PC-3 (cell line): Measurements from ENCODE around the gene PSKH1. TPM values are rescaled to one million over a fixed set of nuclear protein-coding genes. Genes with fewer than 3 reads are reported as not detected.

Source experiments
- ATAC-seq: fragments of 200-7000 bp; cut with Tn5 transposase; 2 replicates; pipeline ENCODE4 v1.9.1; 2020; ENCODE audit warnings: mild to moderate bottlenecking, moderate library complexity
- BruUV-seq: library from RNA; stranded (reverse); fragments of 400-500 nt; replicated peaks from 2 replicates; lab custom pipeline; 2021; lab: Mats Ljungman, UMichigan
- CTCF ChIA-PET: fragments of 300-600 bp; sonication (Branson Sonifier 250); formaldehyde crosslinking; loops from one replicate; lab custom pipeline; 2022; ENCODE audit warnings: antibody characterized with exemption; lab: Charles Lee
- POLR2A ChIA-PET: fragments of 300-600 bp; sonication (Branson Sonifier 250); formaldehyde crosslinking; loops from one replicate; lab custom pipeline; 2022; ENCODE audit warnings: antibody characterized with exemption; ENCODE audit not compliant: unreplicated experiment; lab: Charles Lee
- DNase-seq: peaks from one replicate; pipeline ENCODE4 v3.0.0-alpha.2; 2015
- H2AFZ ChIP-seq: fragments of 300-600 bp; sonication (generic); 2 replicates; pipeline ENCODE4 v1.6.0; 2016; ENCODE audit warnings: antibody characterized with exemption, low read length
- H3F3A ChIP-seq: fragments of 300-600 bp; sonication (generic); one replicate; pipeline ENCODE4 v1.6.0; 2017; ENCODE audit warnings: antibody characterized with exemption, low read length, control low read depth, mild to moderate bottlenecking; ENCODE audit not compliant: unreplicated experiment
- H3K27ac ChIP-seq: fragments of 300-600 bp; sonication (generic); 2 replicates; pipeline ENCODE4 v1.5.1; 2016; ENCODE audit warnings: mild to moderate bottlenecking, low read length
- H3K27me3 ChIP-seq: fragments of 300-600 bp; sonication (generic); 2 replicates; pipeline ENCODE4 v1.6.1; 2016; ENCODE audit warnings: low read length, mixed read lengths
- H3K36me3 ChIP-seq: fragments of 300-600 bp; sonication (generic); 2 replicates; pipeline ENCODE4 v1.6.1; 2016; ENCODE audit warnings: low read depth, mixed run types, low read length, mixed read lengths
- H3K4me1 ChIP-seq: fragments of 300-600 bp; sonication (generic); 2 replicates; pipeline ENCODE4 v1.5.1; 2016; ENCODE audit warnings: low read length; ENCODE audit not compliant: insufficient read depth
- H3K4me2 ChIP-seq: fragments of 300-600 bp; sonication (generic); 2 replicates; pipeline ENCODE4 v1.6.0; 2016; ENCODE audit warnings: low read length
- H3K4me3 ChIP-seq: fragments of 300-600 bp; sonication (generic); 2 replicates; pipeline ENCODE4 v1.5.1; 2016; ENCODE audit warnings: mild to moderate bottlenecking, low read length, mixed read lengths
- H3K79me2 ChIP-seq: fragments of 300-600 bp; sonication (generic); 2 replicates; pipeline ENCODE4 v1.6.1; 2017; ENCODE audit warnings: low read length, mixed read lengths
- H3K9ac ChIP-seq: fragments of 300-600 bp; sonication (generic); 2 replicates; pipeline ENCODE4 v1.6.0; 2016; ENCODE audit warnings: mild to moderate bottlenecking, low read length
- H3K9me2 ChIP-seq: fragments of 300-600 bp; sonication (generic); replicated peaks from 2 replicates; pipeline ENCODE4 v1.6.1; 2016; ENCODE audit warnings: mixed run types, low read length, mixed read lengths
- H3K9me3 ChIP-seq: fragments of 300-600 bp; sonication (generic); 2 replicates; pipeline ENCODE4 v1.6.1; 2016; ENCODE audit warnings: low read length, mixed read lengths
- H4K20me1 ChIP-seq: fragments of 300-600 bp; sonication (generic); 2 replicates; pipeline ENCODE4 v1.6.1; 2016; ENCODE audit warnings: low read length, mixed read lengths
- EZH2 ChIP-seq: fragments of 300-600 bp; sonication (generic); IDR thresholded peaks from one replicate; pipeline ENCODE4 v1.6.1; 2017; ENCODE audit warnings: antibody characterized with exemption, mild to moderate bottlenecking, low read length; ENCODE audit not compliant: unreplicated experiment
- EZH2phosphoT487 ChIP-seq: fragments of 300-600 bp; sonication (generic); IDR thresholded peaks from 2 replicates; pipeline ENCODE4 v1.6.1; 2018; ENCODE audit warnings: mild to moderate bottlenecking, antibody characterized with exemption, low read length, borderline replicate concordance
- intact Hi-C: fragments of 100-400 bp; cut with micrococcal nuclease; formaldehyde crosslinking; loops from 2 replicates; pipeline ENCODE4 v1.9.0; 2023
- total RNA-seq: library from RNA; depleted of rRNA; stranded (reverse); fragments of >200 nt; gene quantifications from 2 replicates; pipeline ENCODE4 v1.2.3, GENCODE V29; 2014
- TF ChIP-seq, protein P1 (sequence below): fragments of 300-600 bp; sonication (generic); conservative IDR thresholded peaks from 2 replicates; pipeline ENCODE4 v1.5.1; 2017; ENCODE audit warnings: antibody characterized with exemption, low read depth, mild to moderate bottlenecking, low read length

PSKH1 gene
- total RNA-seq, 1 experiment from 2014 or later, result 6.6 TPM

DNA sequence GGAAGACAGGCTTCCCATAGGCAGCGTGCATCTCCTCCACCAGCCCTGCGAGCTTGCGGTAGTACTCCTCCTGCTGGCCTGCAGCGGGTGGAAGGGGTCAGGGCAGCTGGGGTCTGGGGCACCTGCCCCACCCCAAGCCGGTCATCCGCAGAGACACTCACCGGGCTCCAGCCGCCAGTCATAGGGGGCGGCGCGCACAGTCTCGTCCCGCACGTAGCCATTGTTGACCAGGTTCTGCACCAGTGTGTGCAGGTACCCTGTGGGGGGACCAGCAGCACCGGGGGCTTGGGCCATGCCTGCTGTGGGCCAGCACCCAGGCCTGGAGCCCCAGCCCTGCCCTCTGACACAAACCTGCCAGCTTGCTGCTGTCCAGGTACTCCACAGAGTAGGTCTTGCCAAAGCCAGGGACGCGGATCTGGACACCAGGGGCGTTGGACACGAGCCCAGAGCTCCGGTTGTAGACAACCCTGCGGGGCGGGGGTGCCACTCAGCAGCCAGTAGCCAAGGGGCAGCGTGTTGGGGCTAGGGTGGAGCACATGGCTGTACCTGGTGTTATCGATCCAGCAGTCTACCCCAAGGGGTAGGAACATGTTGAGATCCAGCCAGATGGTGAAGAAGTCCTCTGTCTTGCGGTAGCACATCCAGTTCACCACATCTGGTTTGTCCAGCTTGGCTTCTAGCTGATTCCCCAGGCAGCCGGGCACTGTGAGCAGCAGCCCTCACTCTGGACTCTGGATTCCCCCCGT lies 49.6 kb downstream of the PSKH1 start:
- Histone ChIP-seq H3F3A (no peaks in the 10 kb centered on the region), H3K4me3 (no peak overlapping the region), H3K36me3 (no peaks in the 10 kb centered on the region), H3K9me3 (no peaks in the 10 kb centered on the region), H3K27ac (no peak overlapping the region), H3K4me2 (no peak overlapping the region), H3K9ac (no peak overlapping the region), H4K20me1 (no peaks in the 10 kb centered on the region), H3K27me3 (no peaks in the 10 kb centered on the region), H3K4me1 (no peaks in the 10 kb centered on the region), H2AFZ (no peak overlapping the region), H3K9me2 (no peaks in the 10 kb centered on the region), H3K79me2 (no peaks in the 10 kb centered on the region)
- ATAC-seq (no peak), DNase-seq (no peak)
- CTCF ChIA-PET, result no interaction called here
- intact Hi-C loops, result no loop called here
- TF ChIP-seq EZH2phosphoT487, result no peak
- TF ChIP-seq, protein P1, sequence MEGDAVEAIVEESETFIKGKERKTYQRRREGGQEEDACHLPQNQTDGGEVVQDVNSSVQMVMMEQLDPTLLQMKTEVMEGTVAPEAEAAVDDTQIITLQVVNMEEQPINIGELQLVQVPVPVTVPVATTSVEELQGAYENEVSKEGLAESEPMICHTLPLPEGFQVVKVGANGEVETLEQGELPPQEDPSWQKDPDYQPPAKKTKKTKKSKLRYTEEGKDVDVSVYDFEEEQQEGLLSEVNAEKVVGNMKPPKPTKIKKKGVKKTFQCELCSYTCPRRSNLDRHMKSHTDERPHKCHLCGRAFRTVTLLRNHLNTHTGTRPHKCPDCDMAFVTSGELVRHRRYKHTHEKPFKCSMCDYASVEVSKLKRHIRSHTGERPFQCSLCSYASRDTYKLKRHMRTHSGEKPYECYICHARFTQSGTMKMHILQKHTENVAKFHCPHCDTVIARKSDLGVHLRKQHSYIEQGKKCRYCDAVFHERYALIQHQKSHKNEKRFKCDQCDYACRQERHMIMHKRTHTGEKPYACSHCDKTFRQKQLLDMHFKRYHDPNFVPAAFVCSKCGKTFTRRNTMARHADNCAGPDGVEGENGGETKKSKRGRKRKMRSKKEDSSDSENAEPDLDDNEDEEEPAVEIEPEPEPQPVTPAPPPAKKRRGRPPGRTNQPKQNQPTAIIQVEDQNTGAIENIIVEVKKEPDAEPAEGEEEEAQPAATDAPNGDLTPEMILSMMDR, result no peak
- BruUV-seq, result TSS peak; percentile 3
- POLR2A ChIA-PET, result no interaction called here

DNA sequence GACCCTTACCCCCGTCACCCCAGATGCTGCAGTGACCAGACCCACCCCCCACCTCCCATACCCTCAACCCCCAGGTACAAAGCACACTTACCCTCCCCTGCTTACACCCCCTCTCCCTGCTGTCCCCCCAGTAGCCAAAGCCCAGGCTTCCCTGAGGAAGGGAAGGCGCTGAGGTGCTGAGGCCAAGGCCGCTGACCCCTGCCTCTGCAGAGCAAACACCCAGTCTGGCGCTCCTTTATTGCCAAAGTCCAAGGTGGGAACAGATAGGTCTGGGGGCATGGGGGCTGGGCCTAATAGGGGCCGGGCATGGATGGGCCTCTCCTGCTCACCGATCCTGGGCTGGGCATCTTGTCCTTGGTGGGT lies 50.2 kb downstream of the PSKH1 start:
- H3K79me2 ChIP-seq, result no peaks in the 10 kb centered on the region
- H3K4me1 ChIP-seq, result no peaks in the 10 kb centered on the region
- H3K9me2 ChIP-seq, result no peaks in the 10 kb centered on the region
- intact Hi-C loops, result no loop called here
- no peak for DNase-seq
- no peak overlapping the region for H3K27ac ChIP-seq
- H2AFZ ChIP-seq, result no peak overlapping the region
- no TSS peak for BruUV-seq
- H4K20me1 ChIP-seq, result no peaks in the 10 kb centered on the region
- no peak overlapping the region for H3K9ac ChIP-seq
- no peaks in the 10 kb centered on the region for H3F3A ChIP-seq
- ChIA-PET POLR2A (no interaction called here), CTCF (no interaction called here)
- no peaks in the 10 kb centered on the region for H3K9me3 ChIP-seq
- H3K27me3 ChIP-seq, result no peaks in the 10 kb centered on the region
- no peak overlapping the region for H3K4me2 ChIP-seq
- no peak overlapping the region for H3K4me3 ChIP-seq
- ATAC-seq, result no peak
- no peaks in the 10 kb centered on the region for H3K36me3 ChIP-seq
- no peak for TF ChIP-seq EZH2phosphoT487
- TF ChIP-seq, protein P1, result no peak
- no peak for TF ChIP-seq EZH2

DNA sequence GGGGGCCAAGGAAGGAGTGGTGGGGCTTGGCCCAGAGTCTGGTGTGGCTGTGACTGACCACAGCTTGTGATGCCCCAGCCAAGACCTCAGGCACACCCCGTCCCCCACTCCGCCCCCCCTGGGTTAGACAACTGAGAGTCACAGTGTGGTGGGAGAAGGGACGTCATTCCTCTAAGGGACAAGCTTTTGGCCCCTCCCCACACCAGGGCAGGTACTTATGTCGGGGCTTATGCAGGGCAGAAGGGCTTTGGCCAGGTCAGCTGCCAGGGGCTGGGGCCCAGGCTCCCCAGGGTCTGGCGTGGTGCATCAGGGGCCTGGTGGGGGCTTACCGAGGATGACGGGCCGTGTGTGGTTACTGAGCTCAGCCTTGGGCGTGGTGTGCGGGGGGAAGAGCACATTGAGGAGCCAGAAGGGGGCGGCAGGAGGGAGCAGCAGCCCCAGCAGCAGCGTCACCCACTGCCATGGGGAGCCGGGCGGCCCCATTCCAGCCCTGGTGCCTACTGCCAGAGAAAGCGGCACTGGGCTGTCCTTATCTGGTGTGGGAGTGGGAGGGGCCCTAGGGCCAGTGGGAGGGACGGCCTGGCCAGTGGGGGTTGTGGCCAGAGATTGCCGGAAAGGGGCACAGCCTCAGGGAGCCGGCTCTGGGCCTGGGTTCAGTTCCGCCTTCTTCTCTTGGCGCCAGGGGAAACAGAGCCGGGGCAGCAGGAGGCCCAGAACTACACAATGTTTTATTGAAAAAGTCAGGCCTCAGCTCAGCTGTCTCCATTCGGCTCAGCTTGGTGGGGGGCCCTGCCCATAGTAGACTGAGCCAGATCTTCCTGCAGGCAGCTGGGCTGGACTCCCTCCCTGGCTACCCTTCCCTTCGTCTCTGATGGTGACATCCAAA lies 50.8 kb downstream of the PSKH1 start, which contains the start of gene LCAT:
LCAT (minus strand) TSS at position 502 of the 886 bp plus-strand sequence; CDS start at position 483, 19 bp downstream.
- Histone ChIP-seq H4K20me1 (no peaks in the 10 kb centered on the region), H3K36me3 (no peaks in the 10 kb centered on the region)
- POLR2A ChIA-PET, result no interaction called here

More for the DNA sequence above, 50.8 kb downstream of the PSKH1 start, which contains the start of gene LCAT:
- BruUV-seq, result no TSS peak
- CTCF ChIA-PET, result no interaction called here
- H3K4me3 ChIP-seq, result no peak within 1 kb of the TSS
- no peaks in the 10 kb centered on the region for H3K79me2 ChIP-seq
- no peaks in the 10 kb centered on the region for H3K27me3 ChIP-seq
- TF ChIP-seq EZH2phosphoT487 (no peak), EZH2 (no peak)
- TF ChIP-seq, protein P1, result no peak
- no peaks in the 10 kb centered on the region for H3K9me3 ChIP-seq
- no peak within 1 kb of the TSS for H3K9ac ChIP-seq
- DNase-seq (no peak), ATAC-seq (no peak)
- H3K4me1 ChIP-seq, result no peaks in the 10 kb centered on the region
- no peak within 1 kb of the TSS for H3K27ac ChIP-seq
- intact Hi-C loops, result no loop called here
- H2AFZ ChIP-seq, result no peak within 1 kb of the TSS
- no peaks in the 10 kb centered on the region for H3K9me2 ChIP-seq
- no peak within 1 kb of the TSS for H3K4me2 ChIP-seq
- H3F3A ChIP-seq, result no peaks in the 10 kb centered on the region
